Inflammatory macrophage treated with lipopolysaccharide for 1 hour (primary cell): Measurements from ENCODE around the gene FAR2.
A peak's percentile ranks its signal among the peaks of the same experiment; 100 is the strongest.

ENCODE experiments used
- DNase-seq, 2 donors: peaks; one replicate each; pipeline ENCODE4 v3.0.0-alpha.2; 2020 to 2022

The FAR2 gene

DNA sequence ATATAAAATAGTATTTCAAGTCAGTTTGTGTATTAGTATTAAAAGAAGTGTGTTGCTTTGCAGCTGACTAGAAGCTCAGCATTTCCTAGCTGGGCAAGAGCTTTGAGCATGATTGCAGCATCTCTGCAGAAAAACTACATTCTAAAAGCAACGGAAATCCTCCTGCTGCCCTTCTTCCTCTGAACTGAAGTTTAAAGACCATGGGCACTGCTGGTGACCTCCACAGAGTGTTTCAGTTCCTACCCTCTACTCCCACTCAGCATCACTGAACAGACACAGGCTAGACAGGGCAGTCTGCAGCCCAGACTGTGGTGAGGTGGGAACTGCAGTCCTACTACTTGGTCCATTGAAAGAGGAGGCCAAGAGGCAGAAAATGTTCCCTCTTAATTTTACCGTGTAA is 59.0 kb downstream of the FAR2 start:
- peak; percentile 64 to 89 for DNase-seq

DNA sequence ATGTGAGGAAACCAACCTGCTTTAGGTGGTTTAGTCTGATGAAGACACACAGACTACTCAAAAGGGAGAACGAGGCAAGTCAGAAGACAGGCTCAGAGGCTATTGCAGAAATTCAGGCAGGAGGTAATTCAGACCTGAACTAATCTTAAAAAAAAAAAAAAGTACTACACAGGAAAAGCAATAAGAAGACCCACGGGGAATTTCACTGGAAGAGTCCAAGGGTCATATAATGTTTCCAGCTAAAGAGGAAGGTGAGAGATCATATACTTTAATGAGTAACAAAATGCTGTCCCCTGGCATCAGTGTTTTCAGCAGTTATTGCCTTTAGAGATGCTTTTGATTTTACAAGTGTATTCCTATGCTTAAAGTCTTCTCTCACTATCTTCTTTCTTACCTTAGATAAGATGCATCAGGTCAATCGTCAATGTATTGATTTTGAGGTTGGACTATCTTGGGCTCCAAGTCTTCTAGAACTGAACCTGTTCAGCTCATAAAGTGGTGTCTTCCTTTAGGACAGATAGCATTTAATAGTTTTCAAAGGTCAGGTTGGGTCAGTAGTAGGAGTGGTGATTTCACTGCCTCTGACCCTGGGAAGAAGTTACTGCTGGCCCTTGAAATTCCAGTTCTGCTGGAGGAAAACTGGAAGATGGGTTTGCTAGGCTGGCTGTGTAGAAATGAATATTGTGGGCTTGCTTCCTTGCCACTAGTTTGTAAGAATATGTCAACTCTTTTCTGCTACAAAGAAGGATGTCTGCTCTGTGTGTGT is 60.0 kb downstream of the FAR2 start:
- DNase-seq, result no peak

DNA sequence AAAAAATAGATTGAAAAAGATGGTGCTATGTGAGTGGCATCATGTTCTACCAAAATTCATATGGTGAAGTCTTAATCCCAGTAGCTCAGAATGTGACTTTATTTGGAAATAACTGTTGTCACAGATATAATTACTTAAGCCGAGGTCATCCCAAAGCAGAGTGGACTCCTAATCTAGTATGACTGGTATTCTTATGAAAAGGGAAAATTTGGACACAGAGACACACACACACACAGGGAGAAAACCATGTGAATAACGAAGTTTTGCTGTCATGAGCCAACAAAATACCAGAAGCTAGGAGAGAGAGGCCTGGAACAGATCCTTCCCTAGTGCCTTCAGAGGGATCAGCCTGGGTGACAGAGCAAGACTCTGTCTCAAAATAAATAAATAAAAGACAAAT is 62.6 kb downstream of the FAR2 start:
- DNase-seq, result peak in 1 of 2 donors; percentile 49

DNA sequence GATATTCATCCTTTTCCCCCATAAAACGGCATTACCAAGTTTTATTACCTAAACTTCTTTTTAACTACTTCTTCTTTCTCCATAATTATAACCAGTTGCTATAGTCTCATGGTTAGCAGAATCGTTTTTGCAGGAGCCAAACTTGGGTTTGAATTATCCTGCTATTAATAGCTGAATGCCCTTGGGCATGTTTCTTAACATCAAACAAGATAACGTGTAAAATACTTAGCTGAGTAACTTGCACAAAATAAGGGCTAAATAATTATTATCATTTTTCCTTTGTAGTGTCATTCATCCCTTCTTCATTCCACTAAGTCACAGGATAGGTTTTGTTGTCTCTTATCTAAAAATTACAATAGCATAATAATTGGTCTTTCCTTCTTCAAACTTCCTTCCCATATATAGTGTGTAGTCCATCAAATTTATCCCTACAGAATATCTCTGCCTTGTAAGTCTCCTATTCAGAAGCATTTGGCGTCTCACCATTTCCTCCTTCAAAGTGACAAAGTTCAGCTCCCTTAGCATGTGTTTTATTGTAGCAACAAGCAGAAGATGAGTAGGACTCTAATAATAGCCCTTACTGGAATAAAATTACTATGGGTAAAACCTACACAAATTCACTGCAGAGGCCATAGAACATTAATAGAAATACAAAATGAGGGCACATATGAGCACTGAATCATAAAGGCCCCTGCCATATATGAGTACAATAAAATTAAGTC is 63.8 kb downstream of the FAR2 start:
- DNase-seq, result peak in 1 of 2 donors; percentile 61

DNA sequence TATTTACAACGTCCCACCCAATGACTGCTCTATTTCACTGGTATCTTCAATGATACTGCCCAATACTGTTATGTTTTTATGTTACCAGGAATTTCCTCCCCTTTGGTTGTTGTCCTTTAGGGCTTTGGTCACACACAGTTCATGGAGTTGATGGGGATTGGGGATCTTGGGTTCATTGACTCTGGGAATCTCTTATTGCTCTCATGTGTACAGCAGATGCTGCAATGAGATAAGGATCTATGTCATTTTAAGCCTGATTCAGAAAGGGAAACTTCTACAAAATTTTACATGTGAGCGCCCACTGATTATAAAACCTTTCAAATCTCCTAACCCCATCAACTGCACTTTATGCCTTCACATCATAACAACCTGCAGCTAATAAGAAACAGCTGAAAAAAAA is 67.2 kb downstream of the FAR2 start:
- DNase-seq, result peak; percentile 52 to 81

DNA sequence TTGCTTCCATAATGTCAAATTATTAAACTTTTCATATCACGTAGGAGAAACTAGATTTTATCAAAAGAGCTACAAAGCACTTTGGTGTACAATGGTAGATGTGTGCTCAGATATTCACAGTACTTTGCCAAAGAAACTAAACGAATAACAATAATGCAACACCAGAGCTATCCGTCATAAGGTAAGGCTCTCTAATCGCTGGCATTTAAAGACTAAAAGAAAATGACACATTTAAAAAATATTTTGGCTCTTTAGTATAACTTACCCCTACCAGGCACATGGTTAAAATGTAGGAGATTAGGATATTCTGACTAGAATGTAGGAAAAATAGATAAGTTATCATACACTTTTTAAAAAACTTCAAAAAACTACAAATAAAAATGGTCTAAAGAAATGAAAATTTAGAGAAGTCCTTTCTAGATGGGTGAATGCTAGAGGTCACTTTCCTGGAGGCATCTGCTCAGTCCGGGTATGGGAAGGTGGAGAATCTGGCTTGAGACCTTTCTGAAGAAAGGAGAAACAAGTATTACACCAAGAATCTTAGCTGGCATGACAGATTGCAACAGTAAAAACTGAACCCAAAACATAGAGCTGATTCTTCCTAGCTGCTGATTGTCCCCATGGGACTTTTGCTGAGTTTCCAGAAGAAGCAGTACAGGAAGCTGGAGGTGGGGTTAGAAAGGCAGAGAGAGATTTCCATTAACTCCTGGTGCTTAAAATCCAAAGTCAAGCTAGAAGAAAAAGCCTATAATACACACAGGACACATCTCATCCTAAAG is 67.9 kb downstream of the FAR2 start:
- peak; percentile 70 to 92 for DNase-seq

DNA sequence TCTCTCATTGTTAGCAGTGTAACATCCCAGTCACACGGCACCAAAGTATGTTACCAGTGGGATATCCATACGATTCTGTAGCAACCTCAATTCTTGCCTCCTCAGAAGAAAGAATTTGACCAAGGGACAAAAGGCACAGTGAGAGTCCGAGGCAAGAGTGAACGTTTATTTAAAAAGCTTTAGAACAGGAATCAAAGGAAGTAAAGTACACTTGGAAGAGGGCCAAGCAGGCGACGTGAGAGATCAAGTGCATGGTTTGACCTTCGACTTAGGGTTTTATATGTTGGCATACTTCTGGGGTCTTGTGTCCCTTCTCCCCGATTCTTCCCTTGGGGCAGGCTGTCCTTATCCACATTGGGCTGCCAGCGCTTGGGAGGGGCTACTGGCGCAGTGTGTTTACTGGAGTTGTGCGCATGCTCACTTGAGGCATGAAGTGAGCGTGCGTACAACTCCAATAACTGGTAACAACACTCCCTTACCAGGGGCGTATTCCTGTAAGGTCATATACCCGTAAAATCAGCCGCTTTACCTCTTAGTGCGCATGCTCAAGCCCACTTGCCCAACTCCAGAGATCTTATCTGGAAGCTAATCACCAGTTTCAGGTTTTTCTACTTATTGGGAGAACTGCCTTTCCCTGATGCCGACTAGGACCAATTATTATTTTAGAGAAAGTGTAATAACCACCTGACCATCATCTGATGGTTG is 71.7 kb downstream of the FAR2 start:
- DNase-seq, result no peak

DNA sequence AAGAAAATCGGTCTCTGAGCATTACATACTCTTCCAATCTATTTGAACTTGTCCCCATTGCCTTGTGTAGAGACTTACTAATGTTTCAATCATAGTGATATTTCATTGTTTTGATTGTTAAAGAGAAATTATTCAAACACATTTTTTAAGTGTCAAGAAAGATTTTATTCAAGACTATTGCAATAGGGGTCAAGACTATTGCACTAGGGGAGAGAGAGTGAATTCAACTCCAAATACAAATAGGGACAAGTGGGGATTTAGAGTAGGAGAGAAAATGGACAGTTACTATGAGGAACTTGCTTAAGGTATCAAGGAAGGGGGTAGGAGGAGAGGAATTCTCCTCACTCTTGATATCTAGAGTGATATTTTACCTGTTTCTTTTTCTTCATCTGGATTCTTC is 73.1 kb downstream of the FAR2 start:
- no peak for DNase-seq

DNA sequence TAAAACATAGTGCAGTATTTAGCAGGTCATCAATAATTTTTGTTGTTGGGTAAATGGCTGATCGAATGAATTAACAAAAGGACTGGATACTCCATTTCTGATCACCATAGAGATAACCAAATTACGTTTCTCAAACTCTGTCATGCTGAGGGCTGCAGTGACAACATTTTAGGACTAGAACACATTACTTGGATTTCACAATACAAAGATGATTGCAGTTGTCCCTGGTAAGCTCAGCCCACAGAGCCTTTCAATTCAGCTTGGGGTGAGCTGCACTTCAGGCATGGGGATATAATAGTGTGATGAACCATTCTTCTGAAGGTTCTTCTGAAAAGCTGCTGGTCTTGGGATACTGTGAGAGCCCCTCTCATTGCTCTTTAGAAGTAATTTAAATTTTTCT is 74.3 kb downstream of the FAR2 start:
- DNase-seq, result peak; percentile 63 to 84

DNA sequence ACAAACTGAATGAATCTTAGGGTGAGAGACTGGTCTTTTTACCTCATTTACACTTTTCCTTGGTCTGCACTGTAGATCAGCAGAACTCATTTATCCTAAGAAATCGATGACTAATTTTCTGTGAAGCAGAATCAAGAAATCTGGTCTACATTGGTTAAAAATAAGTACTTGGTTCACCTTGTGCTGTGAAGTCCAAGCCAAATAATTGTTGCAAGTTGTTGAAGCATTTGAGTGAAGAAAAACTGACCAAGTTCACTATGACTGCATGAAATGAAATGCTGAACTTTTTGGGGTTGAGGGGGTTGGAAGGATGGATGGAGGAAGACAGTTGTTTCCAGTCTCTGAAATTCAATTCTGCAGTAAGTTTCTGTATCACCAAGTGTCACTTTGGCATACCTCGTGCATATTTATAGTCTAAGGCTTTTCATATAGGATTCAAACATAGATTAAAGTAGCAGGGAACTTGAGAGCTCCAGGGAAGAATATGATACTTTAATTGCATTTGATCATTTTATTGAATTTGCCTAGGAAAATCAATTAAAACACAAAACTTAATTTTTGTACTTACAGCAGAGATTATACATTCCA is 75.0 kb downstream of the FAR2 start:
- no peak for DNase-seq

DNA sequence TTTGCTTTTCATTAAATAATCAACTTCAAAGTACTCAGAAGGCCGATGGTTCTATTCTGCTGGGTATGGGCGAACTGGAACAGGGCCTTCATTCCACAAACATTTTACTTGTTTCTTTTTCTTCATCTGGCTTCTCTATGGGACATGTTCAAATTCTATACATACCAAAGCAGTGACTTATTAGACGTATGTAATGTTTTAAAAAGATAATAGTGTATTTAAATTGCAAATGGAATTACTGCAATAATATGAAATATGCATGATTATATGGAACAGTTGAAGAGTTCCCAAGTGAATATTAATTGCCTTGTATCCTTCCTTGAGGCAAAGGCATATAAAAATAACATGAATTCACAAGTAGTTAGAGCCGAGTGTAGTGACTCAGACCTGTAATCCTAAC is 75.5 kb downstream of the FAR2 start:
- DNase-seq, result no peak

DNA sequence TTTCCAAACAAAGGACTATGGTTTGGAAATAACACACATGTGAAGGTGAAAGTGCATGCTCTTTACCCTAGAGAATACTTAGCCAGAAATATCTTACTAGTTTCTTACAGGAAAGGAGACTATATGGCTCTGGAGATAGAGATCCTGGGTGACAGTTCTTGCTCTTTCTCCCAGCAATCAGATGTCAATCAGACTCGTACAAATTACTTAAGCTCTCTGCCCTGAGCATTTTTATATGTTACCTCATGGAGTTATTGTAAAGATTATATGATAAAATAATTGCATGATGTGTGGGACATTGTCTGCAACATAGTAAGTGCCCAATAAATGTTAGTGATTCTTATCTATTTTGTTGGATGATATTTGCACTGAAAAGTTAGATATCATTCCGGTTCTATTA is 76.8 kb downstream of the FAR2 start:
- DNase-seq, result no peak

DNA sequence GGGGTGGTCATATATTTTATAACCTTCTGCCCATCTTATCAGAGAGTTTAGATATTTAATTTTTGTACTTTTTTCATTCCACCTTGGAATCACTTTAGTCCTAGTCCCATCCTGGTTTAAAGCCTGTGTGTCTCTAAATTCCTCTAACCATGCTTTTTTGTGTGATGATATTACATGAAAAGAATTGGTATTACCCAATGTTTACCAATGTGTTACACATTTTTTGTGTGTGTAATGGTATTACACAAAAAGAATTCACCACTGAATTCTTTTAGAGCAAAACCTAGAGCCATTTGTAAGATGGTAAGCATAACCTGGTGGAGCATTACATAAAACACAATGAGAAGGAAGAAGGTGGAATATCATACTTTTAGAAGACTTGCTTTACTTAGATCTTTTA is 77.5 kb downstream of the FAR2 start:
- DNase-seq, result no peak

DNA sequence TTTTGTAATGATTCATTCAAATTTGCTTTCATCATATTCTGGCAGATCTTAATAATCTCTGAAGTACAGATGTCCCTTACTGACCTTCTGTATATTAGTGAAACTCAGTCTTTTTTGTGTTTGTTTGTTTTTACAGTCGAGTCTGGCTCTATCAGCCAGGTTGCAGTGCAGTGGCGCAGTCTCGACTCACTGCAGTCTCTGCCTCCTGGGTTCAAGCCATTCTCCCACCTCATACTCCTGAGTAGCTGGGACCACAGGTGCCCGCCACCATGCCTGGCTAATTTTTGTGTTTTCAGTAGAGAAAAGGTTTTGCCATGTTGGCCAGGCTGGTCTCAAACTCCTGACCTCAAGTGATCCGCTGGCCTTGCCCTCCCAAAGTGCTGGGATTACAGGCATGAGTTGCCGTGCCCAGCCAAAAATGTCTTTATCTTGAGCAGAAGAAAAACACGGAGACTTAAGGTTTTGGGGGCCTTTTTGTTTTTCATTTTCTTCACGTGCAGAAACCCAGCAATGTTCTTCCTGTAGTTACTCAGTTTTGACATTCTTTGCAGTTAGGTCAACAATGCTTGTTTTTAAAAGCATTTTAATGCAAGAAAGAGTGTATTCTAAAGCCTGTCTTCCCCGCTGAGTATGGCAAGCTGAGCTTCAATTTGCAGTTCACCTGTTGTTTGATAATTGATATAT is 79.5 kb downstream of the FAR2 start:
- no peak for DNase-seq

DNA sequence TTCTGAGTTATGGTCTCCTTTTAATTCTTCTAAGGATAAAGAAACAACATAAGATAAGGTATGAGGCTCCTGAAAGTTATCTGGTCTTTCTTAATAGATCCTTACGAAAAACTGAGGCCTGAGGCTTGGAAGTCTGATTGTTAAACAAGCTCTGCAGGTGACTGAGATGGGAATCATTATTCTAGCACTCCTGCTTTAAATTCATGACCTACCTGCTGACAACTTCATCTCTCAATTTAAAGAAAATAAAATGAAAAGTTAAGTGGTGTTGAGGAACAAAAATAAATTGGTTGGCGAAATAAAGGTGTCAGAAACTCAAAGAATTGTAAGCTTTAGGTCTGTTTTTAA is 80.1 kb downstream of the FAR2 start:
- DNase-seq, result no peak

DNA sequence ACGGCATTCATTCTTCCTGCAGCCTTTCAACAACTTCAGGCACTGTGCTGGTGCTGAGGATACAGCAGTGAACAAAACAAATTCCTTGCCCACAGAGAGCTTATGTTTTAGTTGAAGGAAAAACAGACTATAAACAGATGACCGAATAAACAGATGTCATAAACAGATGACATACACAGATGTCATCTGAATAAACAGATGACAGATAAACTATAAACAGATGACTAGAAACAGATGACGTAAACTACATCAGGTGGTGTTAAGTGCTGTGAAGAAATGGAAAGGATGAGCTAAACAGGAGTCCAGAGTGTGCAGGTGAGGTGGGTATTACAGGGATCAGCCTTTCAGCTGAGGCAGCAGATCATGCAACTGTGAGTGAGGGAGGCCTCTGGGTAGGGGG is 80.9 kb downstream of the FAR2 start:
- no peak for DNase-seq

DNA sequence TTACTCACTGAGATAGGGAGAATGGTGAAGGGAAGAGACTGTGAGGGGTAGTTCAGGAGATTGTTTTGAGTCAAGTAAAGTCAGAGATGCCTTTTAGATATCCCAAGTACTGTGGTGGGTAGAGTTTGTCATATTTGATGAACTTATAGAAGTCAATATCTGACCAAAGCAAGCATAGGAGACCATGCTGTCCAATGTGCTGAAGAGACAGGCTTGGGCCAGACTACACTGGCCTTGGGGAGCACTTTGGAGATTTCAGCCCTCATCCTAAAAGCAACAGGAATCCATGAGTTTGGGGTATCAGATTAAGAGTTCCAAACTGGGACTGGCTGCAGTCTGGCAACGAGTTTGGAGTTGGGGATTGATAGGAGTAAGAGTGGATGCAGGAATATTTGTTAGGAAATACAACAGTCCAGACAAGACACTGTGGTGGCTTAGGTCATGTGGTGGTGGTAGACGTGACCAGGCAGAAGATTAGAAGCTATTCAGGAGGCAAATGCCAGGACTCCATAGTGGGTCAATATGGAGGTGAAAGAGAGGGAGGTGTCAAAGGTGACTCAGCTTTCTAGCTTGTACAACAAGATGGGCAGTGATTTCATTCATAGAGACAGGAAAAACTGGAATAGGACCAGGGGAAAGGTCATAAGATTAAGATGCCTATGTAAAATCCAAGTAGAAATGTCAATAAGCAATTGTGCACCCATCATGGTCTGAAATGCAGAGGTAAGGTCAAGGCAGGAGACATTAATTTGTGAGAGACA is 81.9 kb downstream of the FAR2 start:
- no peak for DNase-seq

DNA sequence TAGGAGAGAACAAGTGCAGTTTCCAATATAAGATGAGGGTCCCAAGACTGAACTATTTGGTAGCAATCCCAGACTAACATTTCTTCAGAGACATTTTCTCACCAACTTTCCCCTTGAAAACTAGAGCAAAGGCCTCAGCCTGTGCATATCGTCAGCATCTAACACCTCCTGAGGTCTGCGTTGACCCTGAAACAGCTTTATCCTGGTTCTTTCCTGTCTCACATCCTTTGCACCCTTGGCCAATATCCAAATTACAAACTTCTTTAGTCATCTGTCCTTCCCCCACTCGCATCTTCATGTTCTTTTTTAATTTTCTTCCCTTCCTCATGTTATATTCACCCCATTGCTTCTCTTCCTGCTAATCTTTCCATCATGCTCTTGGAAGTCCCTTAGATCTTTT is 83.0 kb downstream of the FAR2 start:
- no peak for DNase-seq

DNA sequence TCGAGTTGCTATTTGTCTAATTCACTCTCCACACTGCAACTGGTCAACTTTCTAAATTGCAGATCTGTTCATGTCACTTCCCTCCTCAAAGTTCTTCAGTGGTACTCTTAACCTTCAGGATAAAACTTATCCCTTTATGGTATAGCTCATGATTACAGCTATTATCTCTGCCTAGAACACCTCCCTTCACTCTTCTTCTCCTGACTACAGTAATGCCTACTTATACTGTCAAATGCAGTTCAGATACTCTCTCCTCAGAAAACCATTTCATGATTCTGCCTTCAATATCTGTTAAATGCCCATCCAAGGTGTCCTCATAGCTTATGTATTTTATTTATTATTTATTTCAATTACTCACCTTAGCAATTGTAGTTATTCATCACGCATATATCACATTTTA is 85.5 kb downstream of the FAR2 start:
- no peak for DNase-seq

DNA sequence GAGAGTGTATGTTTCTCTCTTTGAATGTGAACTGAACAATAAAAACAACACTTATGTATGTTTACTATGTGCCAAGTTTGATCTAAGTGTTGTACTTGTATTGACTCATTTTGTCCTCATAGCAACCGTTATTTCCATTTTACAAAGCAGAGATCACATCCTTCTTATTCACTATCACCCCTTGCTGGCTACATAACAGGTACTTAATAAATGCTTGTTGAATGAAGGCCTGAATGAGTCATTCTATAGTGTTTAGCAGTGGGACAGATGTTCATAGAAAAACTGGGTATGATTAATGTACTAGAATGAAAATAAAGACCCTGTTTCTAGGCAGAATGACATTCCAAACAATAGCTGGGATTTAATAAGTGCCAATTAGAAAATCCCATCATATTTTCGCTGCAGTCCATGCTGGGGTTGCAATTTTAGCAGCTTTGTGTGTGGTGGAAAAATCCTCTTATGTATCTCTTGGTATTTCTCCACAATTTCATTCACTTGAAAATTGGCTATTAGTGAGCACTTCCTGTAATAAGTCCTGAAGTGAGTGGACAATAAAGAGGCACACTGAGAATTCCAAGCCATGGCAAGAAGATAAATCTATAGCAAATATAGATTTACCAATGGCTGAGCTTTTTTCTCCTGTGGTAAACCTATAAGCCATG is 86.0 kb downstream of the FAR2 start:
- DNase-seq, result no peak

DNA sequence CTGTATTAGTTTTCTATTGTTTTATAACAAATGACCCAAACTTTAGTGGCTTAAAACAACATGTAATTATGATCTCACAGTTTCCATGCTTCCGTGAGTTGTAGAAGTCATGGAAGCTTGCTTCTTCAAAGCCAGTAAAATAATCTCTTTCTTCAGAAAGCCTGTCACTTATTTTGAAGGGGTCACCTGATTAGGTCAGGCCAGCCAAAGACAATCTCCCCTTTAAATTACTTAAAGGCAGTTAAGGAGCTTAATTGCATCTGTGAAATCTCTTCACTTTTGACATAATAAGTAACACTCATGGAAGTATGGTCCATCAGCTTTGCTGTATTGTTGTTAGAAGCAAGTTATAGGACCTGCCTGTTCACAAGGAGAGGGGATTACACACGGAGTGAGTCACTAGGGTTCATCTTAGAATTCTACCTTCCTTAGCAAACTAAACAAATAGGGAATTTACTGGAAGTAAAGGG is 89.8 kb downstream of the FAR2 start:
- no peak for DNase-seq
